K562 (cell line): ENCODE measurements around the gene GALM. TPM values are rescaled to one million over a fixed set of nuclear protein-coding genes. Genes with fewer than 3 reads are reported as not detected.

Experiments
- ATAC-seq: fragments of 200-7000 bp; cut with Tn5 transposase; 3 replicates; pipeline ENCODE4 v1.9.1; 2020; ENCODE audit warnings: moderate library complexity
- Bru-seq: library from RNA; stranded (reverse); fragments of 400-500 nt; gene quantifications from one replicate; lab custom pipeline; 2021; lab: Mats Ljungman, UMichigan
- BruChase-seq, 2 experiments: library from RNA; stranded (reverse); fragments of 400-500 nt; gene quantifications; one replicate each; lab custom pipeline; 2021; lab: Mats Ljungman, UMichigan
- BruUV-seq: library from RNA; stranded (reverse); fragments of 400-500 nt; replicated peaks from 2 replicates; lab custom pipeline; 2021; lab: Mats Ljungman, UMichigan
- CTCF ChIA-PET: fragments of 300-600 bp; formaldehyde crosslinking; extraction: SDS; loops from one replicate; lab custom pipeline; 2021; ENCODE audit warnings: low intra/inter-chr PET ratio; lab: Yijun Ruan, JAX
- POLR2A ChIA-PET: fragments of 300-600, 350-650 bp; sonication (Branson Sonifier 250); formaldehyde crosslinking; extraction: SDS; loops from one replicate; lab custom pipeline; 2021; ENCODE audit warnings: antibody characterized with exemption, inconsistent platforms; lab: Yijun Ruan, JAX
- DNase-seq, 4 experiments: peaks; one replicate each; pipeline versions ENCODE4 v3.0.0 to v3.0.0-alpha.2; 2011 to 2018; ENCODE audit warnings: low spot score in 3 of 4, mixed read lengths in 3 of 4; ENCODE audit errors: extremely low read depth in 1 of 4
- FAIRE-seq: peaks from 2 replicates; lab custom pipeline; 2011; peaks lifted over from hg19 to GRCh38; lab: Jason Lieb, UNC
- H2AFZ ChIP-seq: 2 replicates; pipeline ENCODE4 v1.6.0; 2011; ENCODE audit warnings: low read depth, low read length, control low read depth, inconsistent platforms
- H3K27ac ChIP-seq: fragments of 200-600 bp; 3 replicates; pipeline ENCODE4 v1.8.0; 2011; ENCODE audit warnings: low read depth, mild to moderate bottlenecking, control low read depth, inconsistent platforms, low read length, moderate library complexity, mixed read lengths; ENCODE audit errors: extremely low read depth
- H3K27me3 ChIP-seq, 2 experiments: fragments of 300-600 bp in 1 of 2; 2 replicates in 1 of 2; 3 replicates in 1 of 2; pipeline versions ENCODE4 v1.6.0 to v1.8.0; 2011; ENCODE audit warnings: inconsistent platforms in 2 of 2, low read length in 2 of 2, mild to moderate bottlenecking in 1 of 2, mixed read lengths in 1 of 2, moderate library complexity in 1 of 2; ENCODE audit not compliant: control insufficient read depth in 2 of 2, insufficient read depth in 2 of 2
- H3K36me3 ChIP-seq: fragments of 300-600 bp; 3 replicates; pipeline ENCODE4 v1.8.0; 2011; ENCODE audit warnings: mild to moderate bottlenecking, low read length, inconsistent platforms; ENCODE audit not compliant: control insufficient read depth, insufficient read depth
- H3K4me1 ChIP-seq, 2 experiments: fragments of 200-600 bp in 1 of 2; replicated peaks in 1 of 2; 2 replicates in 1 of 2; 3 replicates in 1 of 2; pipeline versions ENCODE4 v1.5.1 to v1.8.0; 2011; ENCODE audit warnings: inconsistent platforms in 2 of 2, low read length in 2 of 2, mild to moderate bottlenecking in 1 of 2, mixed read lengths in 1 of 2, moderate library complexity in 1 of 2; ENCODE audit not compliant: control insufficient read depth in 2 of 2, insufficient read depth in 2 of 2
- H3K4me2 ChIP-seq: 2 replicates; pipeline ENCODE4 v1.6.1; 2011; ENCODE audit warnings: low read length, control low read depth, inconsistent platforms, mixed read lengths; ENCODE audit not compliant: insufficient read depth
- H3K4me3 ChIP-seq: fragments of 200-600 bp; sonication (generic), shearing (Covaris generic); 2 replicates; pipeline ENCODE4 v1.5.1; 2016; ENCODE audit warnings: control low read depth, inconsistent platforms
- H3K79me2 ChIP-seq: fragments of 200-600 bp; 3 replicates; pipeline ENCODE4 v1.8.0; 2011; ENCODE audit warnings: low read length, inconsistent platforms; ENCODE audit not compliant: control insufficient read depth, insufficient read depth
- H3K9ac ChIP-seq, 2 experiments: 2 replicates each; pipeline versions ENCODE4 v1.6.0 to v1.6.1; 2011; ENCODE audit warnings: low read depth in 2 of 2, low read length in 2 of 2, control low read depth in 1 of 2, inconsistent platforms in 1 of 2, mild to moderate bottlenecking in 1 of 2, mixed read lengths in 1 of 2; ENCODE audit not compliant: insufficient read depth in 1 of 2
- H3K9me1 ChIP-seq: one replicate; pipeline ENCODE4 v1.6.0; 2011; ENCODE audit warnings: inconsistent platforms, mild to moderate bottlenecking, low read length, moderate library complexity; ENCODE audit not compliant: control insufficient read depth, insufficient read depth
- H3K9me3 ChIP-seq: replicated peaks from 2 replicates; pipeline ENCODE4 v1.5.1; 2011; ENCODE audit warnings: low read depth, low read length, inconsistent platforms; ENCODE audit not compliant: control insufficient read depth, insufficient read depth
- H4K20me1 ChIP-seq: replicated peaks from 2 replicates; pipeline ENCODE4 v1.6.1; 2011; ENCODE audit warnings: low read length, inconsistent platforms, mixed read lengths; ENCODE audit not compliant: control insufficient read depth, insufficient read depth
- HLTF ChIP-seq: fragments of 450-650 bp; IDR thresholded peaks from 2 replicates; pipeline ENCODE4 v1.6.1; 2016
- KDM2B ChIP-seq: fragments of 250-450 bp; sonication (Bioruptor Pico); IDR thresholded peaks from 2 replicates; pipeline ENCODE4 v1.8.0; 2021; ENCODE audit warnings: mild to moderate bottlenecking, moderate library complexity
- MAFG ChIP-seq: fragments of 450-650 bp; conservative IDR thresholded peaks from 2 replicates; pipeline ENCODE4 v1.6.1; 2016; ENCODE audit warnings: missing genetic modification characterization, missing compliant biosample characterization
- MECOM ChIP-seq: fragments of 250-450 bp; sonication (Bioruptor Pico); IDR thresholded peaks from 2 replicates; pipeline ENCODE4 v1.8.0; 2022; ENCODE audit warnings: inconsistent platforms
- POLR2B ChIP-seq: fragments of 450-650 bp; IDR thresholded peaks from 2 replicates; pipeline ENCODE4 v1.6.1; 2018; ENCODE audit warnings: low read depth; ENCODE audit not compliant: partially characterized antibody
- SMAD1 ChIP-seq: fragments of 150-350 bp; IDR thresholded peaks from 2 replicates; pipeline ENCODE4 v1.6.1; 2014; ENCODE audit warnings: low read length, low read depth; ENCODE audit not compliant: partially characterized antibody
- WGBS: fragments of 100-300 bp; shearing (Covaris generic); methylation state at CpG from one replicate; pipeline ENCODE4 v1.1.6; 2016; ENCODE audit warnings: low coverage, mixed read lengths; ENCODE audit not compliant: insufficient coverage; ENCODE audit errors: missing lambda C conversion rate; 5-methylcytosine and 5-hydroxymethylcytosine counted together
- in situ Hi-C: fragments of 300-500 bp; cut with MboI; formaldehyde crosslinking; loops from 4 replicates; pipeline ENCODE4 v1.15.0; 2018; ENCODE audit warnings: inconsistent platforms, mixed read lengths
- intact Hi-C: fragments of 100-400 bp; cut with micrococcal nuclease; formaldehyde crosslinking; loops from 2 replicates; pipeline ENCODE4 v1.14.2; 2022
- long read RNA-seq, 3 experiments: library from polyadenylated mRNA in 2 of 3; library from RNA in 1 of 3; unstranded in 2 of 3; stranded (forward) in 1 of 3; transcript quantifications; one replicate each; pipeline ENCODE4 v2.0.0, GENCODE V29; 2019 to 2022
- polyA minus RNA-seq, 3 experiments: library from RNA; depleted of rRNA, polyadenylated mRNA; stranded (reverse); fragments of >200 nt; gene quantifications; 2 replicates each; pipeline ENCODE4 v1.2.3, GENCODE V29; 2011
- polyA plus RNA-seq, 8 experiments: library from polyadenylated mRNA; depleted of rRNA in 4 of 8; stranded (reverse) in 5 of 8; unstranded in 3 of 8; fragments of >200 nt; fragmentation: Nextera tagmentation in 2 of 8; fragmentation: Illumina TruSeq in 1 of 8; extraction: Ambion mirVana in 2 of 8; extraction: Trizol in 1 of 8; gene quantifications; 2 replicates each; pipeline versions ENCODE4 v1.2.1 to v1.2.3, GENCODE V29; 2011 to 2014; ENCODE audit warnings: inconsistent platforms in 1 of 8, missing spikeins in 1 of 8
- total RNA-seq, 7 experiments: library from RNA; depleted of rRNA in 6 of 7; stranded (reverse); fragments of >200 nt in 6 of 7; fragmentation: Illumina TruSeq in 2 of 7; extraction: Trizol in 2 of 7; gene quantifications; 2 replicates each; pipeline versions ENCODE4 v1.2.1 to v1.2.3, GENCODE V29; 2011 to 2021; ENCODE audit warnings: low replicate concordance in 1 of 7
- TF ChIP-seq, protein P1 (sequence below): fragments of 250-450 bp; sonication (Bioruptor Pico); IDR thresholded peaks from 2 replicates; pipeline ENCODE4 v1.4.0; 2020; ENCODE audit warnings: mild to moderate bottlenecking, moderate library complexity
- TF ChIP-seq, protein P2 (sequence below): fragments of 450-650 bp; formaldehyde crosslinking; IDR thresholded peaks from 2 replicates; pipeline ENCODE4 v1.4.0; 2020; ENCODE audit warnings: mild to moderate bottlenecking, moderate library complexity

Gene GALM
- 19.3 and 29.1 TPM in 2 replicates for total RNA-seq (2011; cell fraction: chromatin; rRNA removed; ENCODE audit: low replicate concordance)
- total RNA-seq (2011; cell fraction: nucleolus; rRNA removed): 22.4 and 22.5 TPM in 2 replicates
- total RNA-seq (2011; cell fraction: nucleoplasm; rRNA removed): 13.8 and 21.6 TPM in 2 replicates
- 21.8 and 27.9 TPM in 2 replicates for total RNA-seq (2014; rRNA removed)
- 26.3 and 27.3 TPM in 2 replicates for total RNA-seq (2014; rRNA removed; fragmentation: Illumina TruSeq; extraction: Trizol)
- 22.1 and 23.9 TPM in 2 replicates for total RNA-seq (2015; rRNA removed; fragmentation: Illumina TruSeq; extraction: Trizol)
- 21.8 and 22.7 TPM in 2 replicates for total RNA-seq (2021)
- polyA plus RNA-seq (2011; rRNA removed): 36.8 and 43.6 TPM in 2 replicates
- 23.9 and 46.7 TPM in 2 replicates for polyA plus RNA-seq (2011; cell fraction: cytosol; rRNA removed)
- 10.8 and 14.1 TPM in 2 replicates for polyA plus RNA-seq (2011; cell fraction: nucleus; rRNA removed)
- polyA plus RNA-seq (2012): 14.1 and 59.1 TPM in 2 replicates
- 32.7 and 33.4 TPM in 2 replicates for polyA plus RNA-seq (2014; fragmentation: Illumina TruSeq; extraction: Trizol)
- polyA plus RNA-seq (2014; fragmentation: Nextera tagmentation; extraction: Ambion mirVana): 10 to 100 TPM; 38.0 to 51.7 TPM
- polyA plus RNA-seq (2014; rRNA removed): 23.3 and 24.3 TPM in 2 replicates
- polyA minus RNA-seq (2011; rRNA and poly(A)+ RNA removed): 38.4 and 42.7 TPM in 2 replicates
- 21.8 and 25.5 TPM in 2 replicates for polyA minus RNA-seq (2011; cell fraction: cytosol; rRNA and poly(A)+ RNA removed)
- polyA minus RNA-seq (2011; cell fraction: nucleus; rRNA and poly(A)+ RNA removed): 20.1 and 28.8 TPM in 2 replicates
- percentile 71 among the genes with signal in this experiment for Bru-seq, nascent RNA
- BruChase-seq, experiment 1, labeled RNA remaining after a 2-hour chase: percentile 70 among the genes with signal in this experiment
- percentile 65 among the genes with signal in this experiment for BruChase-seq, experiment 2, labeled RNA remaining after a 6-hour chase
- long read RNA-seq, experiment 1, transcript GALM-201 (7 exons, 2,484 nt): major isoform, 49 of 65 reads
- long read RNA-seq, experiment 1, partial matches to known transcripts: 12 of 65 reads
- long read RNA-seq, experiment 1, other reads (novel, unspliced or antisense): 4 of 65 reads
- long read RNA-seq, experiment 2, transcript GALM-201 (7 exons, 2,484 nt): major isoform, 12 of 27 reads
- long read RNA-seq, experiment 2, partial matches to known transcripts: 2 of 27 reads
- long read RNA-seq, experiment 2, other reads (novel, unspliced or antisense): 13 of 27 reads
- long read RNA-seq, experiment 3, transcript GALM-201 (7 exons, 2,484 nt): major isoform, 24 of 24 reads
- long read RNA-seq, experiment 3, partial matches to known transcripts: 0 of 24 reads
- long read RNA-seq, experiment 3, other reads (novel, unspliced or antisense): 0 of 24 reads

- no TSS peak for BruUV-seq
- TF ChIP-seq, protein P1, sequence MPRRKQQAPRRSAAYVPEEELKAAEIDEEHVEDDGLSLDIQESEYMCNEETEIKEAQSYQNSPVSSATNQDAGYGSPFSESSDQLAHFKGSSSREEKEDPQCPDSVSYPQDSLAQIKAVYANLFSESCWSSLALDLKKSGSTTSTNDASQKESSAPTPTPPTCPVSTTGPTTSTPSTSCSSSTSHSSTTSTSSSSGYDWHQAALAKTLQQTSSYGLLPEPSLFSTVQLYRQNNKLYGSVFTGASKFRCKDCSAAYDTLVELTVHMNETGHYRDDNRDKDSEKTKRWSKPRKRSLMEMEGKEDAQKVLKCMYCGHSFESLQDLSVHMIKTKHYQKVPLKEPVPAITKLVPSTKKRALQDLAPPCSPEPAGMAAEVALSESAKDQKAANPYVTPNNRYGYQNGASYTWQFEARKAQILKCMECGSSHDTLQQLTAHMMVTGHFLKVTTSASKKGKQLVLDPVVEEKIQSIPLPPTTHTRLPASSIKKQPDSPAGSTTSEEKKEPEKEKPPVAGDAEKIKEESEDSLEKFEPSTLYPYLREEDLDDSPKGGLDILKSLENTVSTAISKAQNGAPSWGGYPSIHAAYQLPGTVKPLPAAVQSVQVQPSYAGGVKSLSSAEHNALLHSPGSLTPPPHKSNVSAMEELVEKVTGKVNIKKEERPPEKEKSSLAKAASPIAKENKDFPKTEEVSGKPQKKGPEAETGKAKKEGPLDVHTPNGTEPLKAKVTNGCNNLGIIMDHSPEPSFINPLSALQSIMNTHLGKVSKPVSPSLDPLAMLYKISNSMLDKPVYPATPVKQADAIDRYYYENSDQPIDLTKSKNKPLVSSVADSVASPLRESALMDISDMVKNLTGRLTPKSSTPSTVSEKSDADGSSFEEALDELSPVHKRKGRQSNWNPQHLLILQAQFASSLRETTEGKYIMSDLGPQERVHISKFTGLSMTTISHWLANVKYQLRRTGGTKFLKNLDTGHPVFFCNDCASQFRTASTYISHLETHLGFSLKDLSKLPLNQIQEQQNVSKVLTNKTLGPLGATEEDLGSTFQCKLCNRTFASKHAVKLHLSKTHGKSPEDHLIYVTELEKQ (CRISPR knock-in tag): no peak
- peak; percentile 61 for TF ChIP-seq POLR2B
- no peak for TF ChIP-seq KDM2B (CRISPR knock-in tag)
- TF ChIP-seq SMAD1: no peak
- no peak for TF ChIP-seq MECOM
- no peak for TF ChIP-seq HLTF
- 0 out of 2 replicates have a peak, but pooled peaks have one; percentile 18 for TF ChIP-seq MAFG
- TF ChIP-seq, protein P2, sequence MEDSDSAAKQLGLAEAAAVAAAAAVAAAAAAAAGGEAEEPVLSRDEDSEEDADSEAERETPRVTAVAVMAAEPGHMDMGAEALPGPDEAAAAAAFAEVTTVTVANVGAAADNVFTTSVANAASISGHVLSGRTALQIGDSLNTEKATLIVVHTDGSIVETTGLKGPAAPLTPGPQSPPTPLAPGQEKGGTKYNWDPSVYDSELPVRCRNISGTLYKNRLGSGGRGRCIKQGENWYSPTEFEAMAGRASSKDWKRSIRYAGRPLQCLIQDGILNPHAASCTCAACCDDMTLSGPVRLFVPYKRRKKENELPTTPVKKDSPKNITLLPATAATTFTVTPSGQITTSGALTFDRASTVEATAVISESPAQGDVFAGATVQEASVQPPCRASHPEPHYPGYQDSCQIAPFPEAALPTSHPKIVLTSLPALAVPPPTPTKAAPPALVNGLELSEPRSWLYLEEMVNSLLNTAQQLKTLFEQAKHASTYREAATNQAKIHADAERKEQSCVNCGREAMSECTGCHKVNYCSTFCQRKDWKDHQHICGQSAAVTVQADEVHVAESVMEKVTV (CRISPR knock-in tag): no peak
Measured at GRCh38 chr2:38665854-38666555, at the start of gene GALM. Gene GALM, plus strand, starts transcription at chr2:38666114. Its CDS starts 48 bp downstream, at chr2:38666162.

More at GRCh38 chr2:38665854-38666555, at the start of gene GALM:
- CTCF ChIA-PET: no interaction called here
- peak within 1 kb of the TSS; percentile 74 for H3K27ac ChIP-seq
- peak within 1 kb of the TSS; percentile 64 for H3K4me3 ChIP-seq
- in situ Hi-C loops (no loop called here), intact Hi-C loops (loop anchor here (1.0 kb wide), 1 partner anchor 65 kb away; no protein-coding TSS in a partner anchor)
- no peaks in the 10 kb centered on the region for H3K9me3 ChIP-seq
- peak within 1 kb of the TSS; percentile 67 to 93 for H3K9ac ChIP-seq
- H3K9me1 ChIP-seq: no peaks in the 10 kb centered on the region
- peak within 1 kb of the TSS; percentile 97 for H3K4me2 ChIP-seq
- H4K20me1 ChIP-seq: no peaks in the 10 kb centered on the region
- POLR2A ChIA-PET: interaction anchor here (0.6 to 3.5 kb wide), 10 partner anchors 13 to 346 kb away, joined by 3 to 18 read pairs (median 4); partner anchors contain the start of gene SRSF7
- DNase-seq (peak; percentile 80 to 89 (median 82)), FAIRE-seq (peak; percentile 84), ATAC-seq (peak; percentile 91)
- H3K4me1 ChIP-seq: peaks cover 7 to 16% of the 10 kb centered on the region in 2 experiments; a peak in 4 of 5 replicates
- 1% methylated on average over 25 of the region's 26 CpGs for WGBS
- no peaks in the 10 kb centered on the region for H3K36me3 ChIP-seq
- H3K79me2 ChIP-seq: peaks cover 23% of the 10 kb centered on the region
- H3K27me3 ChIP-seq: no peaks in the 10 kb centered on the region
- peak within 1 kb of the TSS; percentile 99 for H2AFZ ChIP-seq
